H1 (cell line): ENCODE data around the gene ROGDI. TPM values are rescaled to one million over a fixed set of nuclear protein-coding genes. Genes with fewer than 3 reads are reported as not detected.

Source experiments
- ASH2L ChIP-seq: fragments of 200-600, 300-600 bp; sonication (generic); IDR thresholded peaks from one replicate; pipeline ENCODE4 v1.7.1; 2017; ENCODE audit warnings: low read length
- CEBPB ChIP-seq: IDR thresholded peaks from 2 replicates; pipeline ENCODE4 v1.6.1; 2012; ENCODE audit warnings: low read depth, low read length
- CHD2 ChIP-seq: IDR thresholded peaks from 2 replicates; pipeline ENCODE4 v1.6.1; 2012; ENCODE audit warnings: low read length, improper control_type of control experiment
- CREB1 ChIP-seq: IDR thresholded peaks from 2 replicates; pipeline ENCODE4 v1.6.1; 2012; ENCODE audit warnings: inconsistent platforms
- HDAC6 ChIP-seq: IDR thresholded peaks from one replicate; pipeline ENCODE4 v1.7.1; 2012; ENCODE audit warnings: low read depth, mild to moderate bottlenecking, inconsistent platforms, low read length, moderate library complexity
- JUN ChIP-seq: IDR thresholded peaks from 2 replicates; pipeline ENCODE4 v1.6.1; 2011; ENCODE audit warnings: low read depth, mild to moderate bottlenecking, improper control_type of control experiment, low read length
- PHF8 ChIP-seq: fragments of 200-600 bp; sonication (generic); conservative IDR thresholded peaks from 2 replicates; pipeline ENCODE4 v1.7.1; 2012; ENCODE audit warnings: low read depth, mild to moderate bottlenecking, inconsistent platforms, low read length, moderate library complexity
- polyA plus RNA-seq, 7 experiments: library from polyadenylated mRNA; depleted of rRNA in 3 of 7; stranded (reverse) in 5 of 7; unstranded in 2 of 7; fragments of >200 nt in 5 of 7; fragments of 200-250 nt in 2 of 7; gene quantifications; 1 replicate in 5 of 7; 2 replicates in 1 of 7; 4 replicates in 1 of 7; pipeline versions ENCODE4 v1.2.1 to v1.2.3, GENCODE V29; 2011 to 2013; ENCODE audit warnings: missing spikeins in 2 of 7, mixed read lengths in 2 of 7
- total RNA-seq: library from RNA; stranded (reverse); fragmentation: NEBNext Ultra II Directional; extraction: Animal tissue kit (Norgen Biotek cat#: 25700); gene quantifications from 2 replicates; pipeline ENCODE4 v1.2.1, GENCODE V29; 2021
- TF ChIP-seq, protein P1 (sequence below): fragments of 300-600 bp; sonication (generic); IDR thresholded peaks from 2 replicates; pipeline ENCODE4 v1.7.1; 2012; ENCODE audit warnings: low read length, moderate library complexity, mild to moderate bottlenecking, inconsistent platforms; ENCODE audit not compliant: insufficient replicate concordance
- TF ChIP-seq, protein P2 (sequence below): IDR thresholded peaks from 2 replicates; pipeline ENCODE4 v1.6.1; 2011; ENCODE audit warnings: low read depth, mild to moderate bottlenecking, low read length; ENCODE audit not compliant: insufficient read depth

Gene ROGDI
- total and polyA plus RNA-seq, 2 of the 8 experiments (the other 6 are each of a cell fraction or from before 2014, with no cell fraction given) = 27.4 to 68.4 TPM

DNA sequence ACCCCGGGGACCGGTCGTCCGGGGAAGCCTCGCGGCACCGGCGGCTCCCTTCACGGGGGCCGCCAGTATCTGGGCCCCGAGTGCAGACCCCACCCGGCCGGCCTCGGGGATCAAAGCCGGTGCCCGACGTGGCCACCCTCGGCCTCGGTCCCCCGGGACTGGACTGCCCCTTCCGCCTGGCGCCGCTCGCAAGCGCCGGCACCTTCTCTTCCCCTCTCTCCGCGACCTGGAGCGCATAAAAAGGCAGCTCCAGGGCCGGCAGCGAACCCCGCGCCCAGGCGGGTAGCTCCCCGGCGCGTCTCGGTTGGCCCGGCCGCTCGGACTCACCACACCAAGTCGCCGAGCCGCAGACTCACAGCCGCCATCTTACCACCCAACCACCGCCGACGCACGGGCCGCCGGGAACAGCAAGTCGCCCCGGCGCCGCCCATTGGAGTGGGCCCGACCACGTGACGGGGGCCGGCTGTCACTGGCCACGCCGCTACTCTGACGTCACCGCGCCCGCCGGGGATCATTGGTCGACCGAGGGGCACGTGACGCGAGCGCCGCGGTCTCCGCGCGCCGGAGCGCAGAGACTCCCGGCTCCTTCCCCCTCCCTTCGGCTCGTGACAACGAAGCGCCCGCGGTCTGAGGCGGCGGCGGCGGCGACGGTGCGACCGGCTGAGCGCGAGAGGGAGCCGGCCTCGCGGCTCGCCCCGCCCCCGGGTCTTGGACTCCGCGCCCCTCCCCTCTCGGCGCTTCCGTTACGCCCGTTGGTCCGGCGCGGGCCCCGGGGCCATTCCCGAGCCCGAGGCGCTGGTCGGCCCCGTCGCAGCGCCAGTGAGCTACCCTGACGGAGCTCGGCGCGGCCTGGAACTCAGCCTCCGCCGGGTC lies 44.7 kb upstream of the ROGDI start, which contains the start of the genes GLYR1 and UBN1 (continued):
- TF ChIP-seq, protein P1, sequence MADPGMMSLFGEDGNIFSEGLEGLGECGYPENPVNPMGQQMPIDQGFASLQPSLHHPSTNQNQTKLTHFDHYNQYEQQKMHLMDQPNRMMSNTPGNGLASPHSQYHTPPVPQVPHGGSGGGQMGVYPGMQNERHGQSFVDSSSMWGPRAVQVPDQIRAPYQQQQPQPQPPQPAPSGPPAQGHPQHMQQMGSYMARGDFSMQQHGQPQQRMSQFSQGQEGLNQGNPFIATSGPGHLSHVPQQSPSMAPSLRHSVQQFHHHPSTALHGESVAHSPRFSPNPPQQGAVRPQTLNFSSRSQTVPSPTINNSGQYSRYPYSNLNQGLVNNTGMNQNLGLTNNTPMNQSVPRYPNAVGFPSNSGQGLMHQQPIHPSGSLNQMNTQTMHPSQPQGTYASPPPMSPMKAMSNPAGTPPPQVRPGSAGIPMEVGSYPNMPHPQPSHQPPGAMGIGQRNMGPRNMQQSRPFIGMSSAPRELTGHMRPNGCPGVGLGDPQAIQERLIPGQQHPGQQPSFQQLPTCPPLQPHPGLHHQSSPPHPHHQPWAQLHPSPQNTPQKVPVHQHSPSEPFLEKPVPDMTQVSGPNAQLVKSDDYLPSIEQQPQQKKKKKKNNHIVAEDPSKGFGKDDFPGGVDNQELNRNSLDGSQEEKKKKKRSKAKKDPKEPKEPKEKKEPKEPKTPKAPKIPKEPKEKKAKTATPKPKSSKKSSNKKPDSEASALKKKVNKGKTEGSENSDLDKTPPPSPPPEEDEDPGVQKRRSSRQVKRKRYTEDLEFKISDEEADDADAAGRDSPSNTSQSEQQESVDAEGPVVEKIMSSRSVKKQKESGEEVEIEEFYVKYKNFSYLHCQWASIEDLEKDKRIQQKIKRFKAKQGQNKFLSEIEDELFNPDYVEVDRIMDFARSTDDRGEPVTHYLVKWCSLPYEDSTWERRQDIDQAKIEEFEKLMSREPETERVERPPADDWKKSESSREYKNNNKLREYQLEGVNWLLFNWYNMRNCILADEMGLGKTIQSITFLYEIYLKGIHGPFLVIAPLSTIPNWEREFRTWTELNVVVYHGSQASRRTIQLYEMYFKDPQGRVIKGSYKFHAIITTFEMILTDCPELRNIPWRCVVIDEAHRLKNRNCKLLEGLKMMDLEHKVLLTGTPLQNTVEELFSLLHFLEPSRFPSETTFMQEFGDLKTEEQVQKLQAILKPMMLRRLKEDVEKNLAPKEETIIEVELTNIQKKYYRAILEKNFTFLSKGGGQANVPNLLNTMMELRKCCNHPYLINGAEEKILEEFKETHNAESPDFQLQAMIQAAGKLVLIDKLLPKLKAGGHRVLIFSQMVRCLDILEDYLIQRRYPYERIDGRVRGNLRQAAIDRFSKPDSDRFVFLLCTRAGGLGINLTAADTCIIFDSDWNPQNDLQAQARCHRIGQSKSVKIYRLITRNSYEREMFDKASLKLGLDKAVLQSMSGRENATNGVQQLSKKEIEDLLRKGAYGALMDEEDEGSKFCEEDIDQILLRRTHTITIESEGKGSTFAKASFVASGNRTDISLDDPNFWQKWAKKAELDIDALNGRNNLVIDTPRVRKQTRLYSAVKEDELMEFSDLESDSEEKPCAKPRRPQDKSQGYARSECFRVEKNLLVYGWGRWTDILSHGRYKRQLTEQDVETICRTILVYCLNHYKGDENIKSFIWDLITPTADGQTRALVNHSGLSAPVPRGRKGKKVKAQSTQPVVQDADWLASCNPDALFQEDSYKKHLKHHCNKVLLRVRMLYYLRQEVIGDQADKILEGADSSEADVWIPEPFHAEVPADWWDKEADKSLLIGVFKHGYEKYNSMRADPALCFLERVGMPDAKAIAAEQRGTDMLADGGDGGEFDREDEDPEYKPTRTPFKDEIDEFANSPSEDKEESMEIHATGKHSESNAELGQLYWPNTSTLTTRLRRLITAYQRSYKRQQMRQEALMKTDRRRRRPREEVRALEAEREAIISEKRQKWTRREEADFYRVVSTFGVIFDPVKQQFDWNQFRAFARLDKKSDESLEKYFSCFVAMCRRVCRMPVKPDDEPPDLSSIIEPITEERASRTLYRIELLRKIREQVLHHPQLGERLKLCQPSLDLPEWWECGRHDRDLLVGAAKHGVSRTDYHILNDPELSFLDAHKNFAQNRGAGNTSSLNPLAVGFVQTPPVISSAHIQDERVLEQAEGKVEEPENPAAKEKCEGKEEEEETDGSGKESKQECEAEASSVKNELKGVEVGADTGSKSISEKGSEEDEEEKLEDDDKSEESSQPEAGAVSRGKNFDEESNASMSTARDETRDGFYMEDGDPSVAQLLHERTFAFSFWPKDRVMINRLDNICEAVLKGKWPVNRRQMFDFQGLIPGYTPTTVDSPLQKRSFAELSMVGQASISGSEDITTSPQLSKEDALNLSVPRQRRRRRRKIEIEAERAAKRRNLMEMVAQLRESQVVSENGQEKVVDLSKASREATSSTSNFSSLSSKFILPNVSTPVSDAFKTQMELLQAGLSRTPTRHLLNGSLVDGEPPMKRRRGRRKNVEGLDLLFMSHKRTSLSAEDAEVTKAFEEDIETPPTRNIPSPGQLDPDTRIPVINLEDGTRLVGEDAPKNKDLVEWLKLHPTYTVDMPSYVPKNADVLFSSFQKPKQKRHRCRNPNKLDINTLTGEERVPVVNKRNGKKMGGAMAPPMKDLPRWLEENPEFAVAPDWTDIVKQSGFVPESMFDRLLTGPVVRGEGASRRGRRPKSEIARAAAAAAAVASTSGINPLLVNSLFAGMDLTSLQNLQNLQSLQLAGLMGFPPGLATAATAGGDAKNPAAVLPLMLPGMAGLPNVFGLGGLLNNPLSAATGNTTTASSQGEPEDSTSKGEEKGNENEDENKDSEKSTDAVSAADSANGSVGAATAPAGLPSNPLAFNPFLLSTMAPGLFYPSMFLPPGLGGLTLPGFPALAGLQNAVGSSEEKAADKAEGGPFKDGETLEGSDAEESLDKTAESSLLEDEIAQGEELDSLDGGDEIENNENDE = no peak
- TF ChIP-seq CREB1 (peak; percentile 93), CHD2 (peak; percentile 68), HDAC6 (no peak), JUN (peak; percentile 42; the same call in 1 of the 2 replicates), CEBPB (no peak), ASH2L (peak; percentile 73), PHF8 (peak; percentile 94)
- TF ChIP-seq, protein P2, sequence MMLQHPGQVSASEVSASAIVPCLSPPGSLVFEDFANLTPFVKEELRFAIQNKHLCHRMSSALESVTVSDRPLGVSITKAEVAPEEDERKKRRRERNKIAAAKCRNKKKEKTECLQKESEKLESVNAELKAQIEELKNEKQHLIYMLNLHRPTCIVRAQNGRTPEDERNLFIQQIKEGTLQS = peak; percentile 99
